Measurements from ENCODE around the gene GNB1.
"Not testable (repeated sequence)": the region's sequence is repeated elsewhere in the genome, so short reads cannot be mapped to it uniquely, and the experiment has no call there.

Gene GNB1

GRCh38 chr1:1890506-1891348, at the start of gene GNB1:
GNB1 (minus strand) TSS chr1:1891087; CDS start chr1:1825453, 65,634 bp downstream.
- DNase-seq, result peak; percentile 97

GRCh38 chr1:1940123-1940425, 49.2 kb upstream of the GNB1 start:
- no peak for DNase-seq

GRCh38 chr1:1939296-1940122, 48.6 kb upstream of the GNB1 start:
- no peak for DNase-seq

GRCh38 chr1:1938613-1939295, 47.9 kb upstream of the GNB1 start:
- DNase-seq, result no peak

GRCh38 chr1:1938276-1938573, 47.3 kb upstream of the GNB1 start:
- DNase-seq, result no peak

- no peak for DNase-seq
Observed at GRCh38 chr1:1937549-1938275, 46.8 kb upstream of the GNB1 start.

- no peak for DNase-seq
Observed at GRCh38 chr1:1937061-1937460, 46.2 kb upstream of the GNB1 start.

GRCh38 chr1:1934848-1935247, 44.0 kb upstream of the GNB1 start:
- not testable (repeated sequence) for DNase-seq

- DNase-seq, result no peak
Observed at GRCh38 chr1:1929639-1930545, 39.0 kb upstream of the GNB1 start.

- no peak for DNase-seq
Observed at GRCh38 chr1:1929102-1929638, 38.3 kb upstream of the GNB1 start.

- DNase-seq, result no peak
Observed at GRCh38 chr1:1928231-1929101, 37.6 kb upstream of the GNB1 start.

- DNase-seq, result no peak
Observed at GRCh38 chr1:1927751-1928150, 36.9 kb upstream of the GNB1 start.

GRCh38 chr1:1926886-1927660, 36.2 kb upstream of the GNB1 start:
- no peak for DNase-seq

GRCh38 chr1:1926346-1926811, 35.5 kb upstream of the GNB1 start:
- no peak for DNase-seq

- DNase-seq, result no peak
Observed at GRCh38 chr1:1925437-1926345, 34.8 kb upstream of the GNB1 start.

- DNase-seq, result no peak
Observed at GRCh38 chr1:1924849-1925248, 34.0 kb upstream of the GNB1 start.

GRCh38 chr1:1924386-1924785, 33.5 kb upstream of the GNB1 start:
- DNase-seq, result no peak

Data from eye (tissue), 1 donor.